HG03342 (cell line): ENCODE measurements around the gene ANKS1A.
"Not testable (repeated sequence)": the region's sequence is repeated elsewhere in the genome, so short reads cannot be mapped to it uniquely, and the experiment has no call there.

Source experiments
- ATAC-seq: cut with Tn5 transposase; IDR thresholded peaks from one replicate; pipeline ENCODE4 v1.9.1; 2021; ENCODE audit warnings: mild to moderate bottlenecking, moderate library complexity; ENCODE audit not compliant: unreplicated experiment

Gene ANKS1A

DNA sequence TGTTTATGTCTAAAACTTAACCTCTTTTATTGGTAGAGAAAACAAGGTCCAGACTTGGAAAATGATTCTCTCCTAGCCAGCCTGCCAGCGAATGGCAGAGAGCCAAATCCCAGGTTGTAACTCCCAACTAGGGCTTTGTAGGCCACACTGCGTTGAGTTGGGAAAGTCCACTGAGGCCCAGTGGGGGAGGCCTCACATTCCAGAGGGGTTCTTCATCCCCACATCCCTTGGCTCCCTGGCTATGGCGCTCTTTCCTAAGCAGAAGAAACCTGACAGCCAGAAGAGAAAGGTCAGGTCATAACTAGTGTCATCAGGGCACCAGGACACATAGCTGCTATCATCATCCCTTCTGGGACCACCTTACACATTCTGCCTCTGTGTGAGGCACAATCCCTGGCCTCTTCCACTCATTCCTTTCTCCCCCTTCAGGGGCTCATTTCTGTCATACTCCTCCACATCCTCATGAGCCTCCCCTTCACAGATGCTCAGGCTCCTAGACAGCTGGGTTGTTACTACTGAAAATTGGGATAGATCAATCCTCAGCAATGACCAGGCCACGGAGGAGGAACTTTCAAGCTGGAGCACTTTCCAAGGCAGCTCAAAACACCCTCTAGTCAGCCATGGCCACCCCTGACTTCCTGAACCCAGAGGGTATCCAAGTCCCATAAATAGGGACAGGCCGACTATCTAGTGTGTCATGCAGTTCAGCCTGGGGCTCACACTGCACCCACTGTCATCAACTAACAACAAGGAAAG is 203.5 kb downstream of the ANKS1A start:
- no peak for ATAC-seq

DNA sequence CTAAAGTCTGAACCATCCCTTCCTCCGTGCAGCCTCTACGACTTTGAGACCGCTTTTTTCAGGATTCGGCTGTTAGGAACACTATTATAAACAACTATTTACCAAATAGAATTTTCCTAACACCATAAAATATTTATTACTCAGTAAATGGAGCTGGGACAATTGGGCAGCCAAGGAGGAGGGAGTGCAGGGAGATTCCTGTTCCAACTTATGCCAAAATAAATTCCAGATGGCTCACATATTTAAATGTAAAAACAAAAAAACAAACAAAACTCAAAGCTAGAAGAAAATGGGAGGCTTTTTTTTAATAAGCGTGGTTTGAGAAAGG is 204.0 kb downstream of the ANKS1A start:
- ATAC-seq = no peak

DNA sequence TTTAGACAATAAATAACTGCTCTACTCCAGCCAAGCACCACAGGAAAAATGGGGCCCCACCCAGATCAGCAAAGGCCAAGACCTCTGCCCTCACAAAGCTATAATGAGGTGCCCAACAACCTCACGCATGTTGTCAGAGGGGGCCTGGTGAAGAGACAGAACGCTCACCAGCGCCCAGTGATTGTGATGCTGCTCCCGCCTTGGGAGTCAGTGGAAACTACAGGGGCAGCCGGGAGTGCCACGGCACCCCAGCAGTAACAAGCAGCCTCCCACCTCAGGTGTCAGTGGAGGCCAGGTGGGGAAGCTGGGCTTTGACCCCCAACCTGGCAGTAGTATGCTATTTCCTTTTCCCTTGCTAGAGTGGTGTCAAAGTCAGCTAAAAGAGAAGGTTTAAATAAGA is 204.7 kb downstream of the ANKS1A start:
- ATAC-seq = no peak

GRCh38 chr6:35094183-35094582 is 205.1 kb downstream of the ANKS1A start:
- no peak for ATAC-seq

- ATAC-seq = no peak
Observed at GRCh38 chr6:35096129-35096862, 207.2 kb downstream of the ANKS1A start.

DNA sequence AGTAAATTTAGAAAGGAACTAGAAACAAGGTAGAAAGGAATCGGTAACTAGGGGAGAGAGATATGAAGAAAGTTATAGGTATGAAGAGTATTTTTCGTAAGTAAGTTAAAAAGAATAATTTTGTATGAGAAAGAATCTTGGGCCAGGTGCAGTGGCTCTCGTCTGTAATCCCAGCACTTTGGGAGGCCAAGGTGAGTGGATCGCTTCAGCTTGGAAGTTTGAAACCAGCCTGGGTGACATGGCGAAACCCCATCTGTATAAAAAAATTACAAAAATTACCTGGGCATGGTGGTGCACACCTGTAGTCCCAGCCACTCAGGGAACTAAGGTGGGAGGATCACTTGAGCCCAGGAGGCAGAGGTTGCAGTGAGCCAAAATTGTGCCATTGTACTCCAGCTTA is 210.1 kb downstream of the ANKS1A start:
- ATAC-seq = no peak

DNA sequence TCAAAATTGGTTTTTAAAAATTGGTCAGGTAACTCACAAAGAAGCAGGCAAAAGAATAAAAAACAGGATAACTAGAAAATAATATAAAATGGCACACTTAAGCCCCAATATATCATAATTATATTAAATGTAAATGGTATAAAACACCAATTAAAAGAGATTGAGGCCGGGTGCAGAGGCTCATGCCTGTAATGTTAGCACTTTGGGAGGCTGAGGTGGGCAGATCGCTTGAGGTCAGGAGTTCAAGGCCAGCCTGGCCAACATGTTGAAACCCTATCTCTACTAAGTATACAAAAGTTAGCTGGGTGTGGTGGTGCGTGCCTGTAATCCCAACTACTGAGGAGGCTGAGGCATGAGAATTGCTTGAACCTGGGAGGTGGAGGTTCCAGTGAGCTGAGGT is 216.0 kb downstream of the ANKS1A start:
- ATAC-seq = no peak

DNA sequence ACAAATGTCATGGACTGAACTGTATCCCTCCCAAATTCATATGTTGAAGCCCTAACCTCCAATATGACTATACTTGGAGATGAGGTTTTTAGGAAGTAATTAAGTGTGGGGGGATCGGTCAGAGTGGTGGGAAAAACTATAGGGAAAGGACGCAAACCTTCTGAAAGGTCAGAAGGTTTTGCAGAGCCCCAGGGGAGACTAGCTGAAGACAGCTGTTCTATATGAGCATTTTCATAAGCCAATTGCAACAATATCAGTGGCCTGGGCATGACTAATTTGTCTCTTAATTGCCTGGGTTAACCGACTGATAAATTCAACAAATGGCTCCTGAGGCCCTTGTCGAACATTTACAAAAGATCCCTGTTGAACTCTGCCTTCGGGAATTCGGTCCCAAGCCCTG is 217.0 kb downstream of the ANKS1A start:
- not testable (repeated sequence) for ATAC-seq

DNA sequence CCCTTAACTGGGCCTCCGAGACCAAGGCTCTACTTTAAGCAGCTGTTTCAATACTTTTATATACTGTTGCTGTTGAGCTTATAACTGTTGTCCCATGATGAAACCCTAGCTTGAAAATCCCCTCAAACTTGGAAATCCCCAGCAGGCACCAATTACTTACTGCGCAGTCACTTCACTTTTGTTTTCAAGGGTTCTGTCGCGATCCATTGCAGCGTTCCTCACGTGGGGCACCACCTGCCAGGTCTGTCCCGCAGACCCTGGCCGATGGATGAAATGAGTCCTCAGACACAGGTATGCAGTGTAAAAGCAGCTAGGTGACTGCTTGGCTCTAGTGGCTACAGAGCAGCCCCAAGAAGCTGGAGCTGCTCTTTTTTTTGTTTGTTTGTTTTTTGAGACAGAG is 218.2 kb downstream of the ANKS1A start:
- not testable (repeated sequence) for ATAC-seq

- ATAC-seq = not testable (repeated sequence)
Observed at GRCh38 chr6:35107761-35108160, 218.7 kb downstream of the ANKS1A start.

DNA sequence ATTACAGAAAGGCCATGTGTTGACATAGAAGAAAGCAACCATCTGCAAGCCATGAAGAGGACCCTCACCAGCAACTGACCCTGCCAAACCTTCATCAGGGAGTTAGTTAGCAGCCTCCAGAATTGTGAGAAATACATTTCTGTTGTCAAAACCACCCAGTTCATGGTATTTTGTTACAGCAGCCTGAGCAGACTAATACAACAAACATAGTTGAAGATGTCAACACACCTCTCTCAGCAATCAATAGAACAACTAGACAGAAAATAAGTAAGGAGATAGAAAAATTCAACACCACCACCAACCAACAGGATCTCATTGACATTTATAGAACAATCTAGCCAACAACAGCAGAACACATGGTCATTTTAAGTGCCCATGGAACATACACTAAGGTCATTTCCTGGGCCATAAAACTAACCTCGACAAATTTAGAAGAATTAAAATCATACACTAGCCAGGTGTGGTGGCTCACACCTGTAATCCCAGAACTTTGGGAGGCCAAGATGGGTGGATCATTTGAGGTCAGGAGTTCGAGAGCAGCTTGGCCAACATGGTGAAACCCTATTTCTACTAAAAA is 219.3 kb downstream of the ANKS1A start:
- ATAC-seq = no peak

DNA sequence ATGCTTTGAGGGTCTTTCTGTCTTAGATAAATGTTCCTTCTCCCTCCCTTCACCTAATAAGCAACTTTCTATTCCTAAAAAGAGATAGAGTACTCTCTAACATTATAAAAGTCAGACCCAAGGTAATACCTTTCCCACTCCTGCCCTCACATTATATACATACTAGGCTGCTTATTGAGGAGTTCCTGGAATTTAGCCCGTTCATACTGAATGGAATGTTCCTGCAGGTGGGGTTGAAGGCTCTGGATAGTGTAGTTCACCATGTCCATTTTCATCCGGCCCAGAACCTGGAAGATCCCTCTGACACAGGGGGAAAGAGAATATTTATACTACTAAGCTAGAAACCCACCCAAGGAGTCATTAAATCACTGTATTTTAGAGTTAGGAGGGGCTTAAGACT is 231.7 kb downstream of the ANKS1A start:
- no peak for ATAC-seq

DNA sequence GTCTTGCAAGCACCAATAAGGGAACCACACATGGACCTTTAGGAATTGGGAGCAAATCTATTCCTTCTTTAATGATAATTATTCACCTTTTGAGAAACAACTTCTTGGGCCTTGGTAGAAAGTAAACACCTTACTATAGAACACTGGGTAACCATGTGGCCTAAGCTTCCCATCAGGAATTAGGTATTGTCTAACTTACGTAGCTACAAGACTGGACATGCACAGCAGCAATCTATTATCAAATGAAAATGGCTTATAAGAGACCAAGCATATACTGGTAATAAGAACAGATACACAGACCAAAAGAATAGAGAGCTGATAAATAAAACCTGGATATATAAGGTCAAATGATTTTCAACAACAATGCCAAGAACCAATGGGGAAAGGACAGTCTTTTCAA is 235.3 kb downstream of the ANKS1A start:
- no peak for ATAC-seq

GRCh38 chr6:35128042-35128441 is 239.0 kb downstream of the ANKS1A start:
- ATAC-seq = no peak

DNA sequence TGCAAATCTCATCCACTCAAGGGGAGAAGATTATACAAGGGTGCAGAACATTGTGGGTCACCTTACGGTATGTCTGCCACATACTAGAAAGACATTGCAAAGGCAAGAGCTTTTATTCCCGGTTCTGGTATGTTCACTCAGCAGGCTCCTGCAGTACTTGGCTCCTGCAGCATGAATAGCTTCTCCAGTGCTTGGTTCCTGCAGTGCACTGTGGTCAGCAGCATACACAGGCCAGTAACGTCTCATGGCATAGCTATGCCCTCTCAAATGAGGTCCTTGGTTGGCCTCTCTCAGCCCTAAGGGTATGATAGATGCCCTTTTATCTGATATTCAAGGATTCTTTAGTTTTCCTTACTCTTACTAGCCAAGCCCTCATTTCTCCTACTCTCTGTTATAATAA is 239.4 kb downstream of the ANKS1A start:
- no peak for ATAC-seq

DNA sequence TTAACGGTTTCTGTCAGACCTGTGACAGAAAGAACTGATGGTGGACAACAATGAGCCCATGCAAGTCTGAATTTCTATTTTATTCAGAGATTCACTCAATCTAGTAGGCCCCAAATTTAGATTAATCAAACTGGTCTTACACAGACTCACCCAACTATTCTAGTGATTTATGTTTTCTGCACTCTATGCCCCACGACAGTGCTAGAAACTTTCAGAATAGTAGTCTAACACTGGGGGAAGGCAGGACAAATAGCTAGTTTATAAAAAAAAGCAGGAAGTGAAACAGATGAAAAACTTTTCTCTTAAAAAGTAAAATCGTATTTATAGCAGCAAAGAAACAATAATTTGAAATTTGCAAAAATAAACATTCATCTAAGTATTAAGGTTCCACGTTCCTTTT is 247.1 kb downstream of the ANKS1A start:
- no peak for ATAC-seq

DNA sequence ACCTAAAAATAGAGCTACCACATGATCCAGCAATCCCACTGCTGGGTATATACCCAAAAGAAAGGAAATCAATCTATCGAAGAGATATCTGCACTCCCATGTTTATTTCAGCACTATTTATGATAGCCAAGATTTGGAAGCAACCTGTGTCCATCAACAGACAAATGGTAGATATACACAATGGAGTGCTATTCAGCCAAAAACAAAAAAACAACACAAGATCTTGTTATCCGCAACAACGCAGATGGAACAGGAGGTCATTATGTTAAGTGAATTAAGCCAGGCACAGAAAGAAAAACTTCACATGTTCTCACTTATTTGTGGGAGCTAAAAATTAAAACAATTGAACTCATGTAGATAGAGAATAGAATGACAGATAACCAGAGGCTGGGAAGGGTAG is 249.1 kb downstream of the ANKS1A start:
- ATAC-seq = not testable (repeated sequence)

DNA sequence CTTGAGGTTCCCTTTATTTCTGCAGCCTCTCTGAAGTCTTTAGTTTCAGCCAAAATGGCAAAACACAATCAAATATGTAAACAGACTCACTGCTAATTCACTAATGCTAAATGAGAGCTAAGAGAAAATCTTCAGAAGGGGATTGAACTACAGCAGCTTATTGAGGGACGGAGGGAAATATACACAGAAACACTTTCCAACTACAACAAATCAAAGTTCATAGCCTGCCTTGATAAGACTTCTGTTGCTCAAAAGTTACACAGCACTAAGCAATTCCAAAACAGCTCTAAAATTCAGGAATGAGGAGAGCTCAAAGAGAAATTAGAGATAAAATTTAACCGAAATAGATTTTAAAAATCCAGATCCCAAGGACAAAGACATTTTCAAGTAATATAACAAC is 250.4 kb downstream of the ANKS1A start:
- no peak for ATAC-seq

DNA sequence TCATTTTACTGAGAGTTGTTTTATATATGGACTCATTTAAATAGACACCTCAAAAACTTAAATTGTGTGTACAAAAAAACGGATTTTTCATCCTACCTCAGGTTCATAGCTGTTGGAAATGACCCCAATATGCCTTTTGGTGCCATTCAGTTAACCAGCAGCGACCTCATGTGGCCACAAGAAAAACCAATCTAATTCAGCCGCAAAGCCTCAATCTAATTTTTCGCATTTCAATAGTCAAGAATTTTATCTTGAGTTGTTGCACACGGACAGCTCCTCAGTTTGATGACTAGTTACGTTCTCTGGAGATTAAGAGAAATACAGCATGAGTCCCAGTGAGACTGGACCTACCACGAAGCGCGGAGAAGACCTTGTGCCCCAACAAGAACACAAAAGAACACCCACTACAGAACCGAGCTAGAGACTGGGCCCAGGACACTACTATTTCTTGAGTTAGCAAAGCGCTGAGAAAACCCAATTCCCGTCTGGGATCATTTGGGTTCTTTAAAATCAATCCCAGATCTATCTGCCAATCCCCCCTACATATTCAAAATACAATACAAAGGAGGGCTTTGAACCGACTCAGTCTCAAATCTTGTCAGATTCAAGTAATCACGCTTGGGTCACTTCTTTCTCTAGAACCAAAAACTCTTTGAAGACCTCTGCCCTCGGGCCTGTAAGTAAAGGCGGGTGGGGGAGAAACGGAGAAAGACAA is 251.0 kb downstream of the ANKS1A start:
- no peak for ATAC-seq

DNA sequence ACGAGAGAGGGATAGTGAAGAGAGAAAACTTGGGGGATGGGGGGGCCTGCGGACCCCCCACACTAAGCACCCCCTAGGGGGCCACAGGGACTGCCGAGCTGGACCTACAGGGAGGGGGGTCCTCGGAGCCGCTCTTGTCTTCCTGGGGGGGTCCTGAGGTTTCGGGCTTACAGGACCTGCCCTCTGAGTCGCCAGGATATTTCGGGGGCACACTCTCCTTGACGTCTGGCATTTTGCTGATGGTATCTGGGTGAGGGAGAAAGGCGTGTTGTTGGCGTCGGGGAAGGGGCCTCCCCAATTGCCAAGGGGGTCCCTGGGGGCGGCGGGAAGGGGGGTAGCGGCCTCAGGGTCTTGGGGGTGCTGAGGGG is 251.6 kb downstream of the ANKS1A start:
- no peak for ATAC-seq
